H1 (cell line): ENCODE results near the gene ZFYVE27. TPM values are rescaled to one million over a fixed set of nuclear protein-coding genes. Genes with fewer than 3 reads are reported as not detected.

Experiments used
- FOSL1 ChIP-seq: IDR thresholded peaks from 2 replicates; pipeline ENCODE4 v1.6.1; 2011; ENCODE audit warnings: mild to moderate bottlenecking, low read depth, low read length, moderate library complexity; ENCODE audit not compliant: insufficient read depth
- KDM5A ChIP-seq: fragments of 200-600 bp; IDR thresholded peaks from 2 replicates; pipeline ENCODE4 v1.7.1; 2012; ENCODE audit warnings: mild to moderate bottlenecking, low read length, inconsistent platforms, mixed read lengths
- PHF8 ChIP-seq: fragments of 200-600 bp; sonication (generic); conservative IDR thresholded peaks from 2 replicates; pipeline ENCODE4 v1.7.1; 2012; ENCODE audit warnings: low read depth, mild to moderate bottlenecking, inconsistent platforms, low read length, moderate library complexity
- POU5F1 ChIP-seq: IDR thresholded peaks from 2 replicates; pipeline ENCODE4 v1.6.1; 2011; ENCODE audit warnings: low read depth, mild to moderate bottlenecking, low read length, moderate library complexity
- RAD21 ChIP-seq, 2 experiments: IDR thresholded peaks in 1 of 2; conservative IDR thresholded peaks in 1 of 2; 2 replicates each; pipeline ENCODE4 v1.6.1; 2011; ENCODE audit warnings: low read depth in 2 of 2, low read length in 2 of 2, improper control_type of control experiment in 1 of 2, inconsistent platforms in 1 of 2, mild to moderate bottlenecking in 1 of 2, moderate library complexity in 1 of 2
- SAP30 ChIP-seq: fragments of 300-600 bp; sonication (generic); IDR thresholded peaks from 2 replicates; pipeline ENCODE4 v1.7.1; 2012; ENCODE audit warnings: low read length, moderate library complexity, mild to moderate bottlenecking, inconsistent platforms; ENCODE audit not compliant: insufficient read depth, insufficient replicate concordance
- YY1 ChIP-seq: IDR thresholded peaks from 2 replicates; pipeline ENCODE4 v1.6.1; 2011; ENCODE audit warnings: low read depth, mild to moderate bottlenecking, low read length
- polyA plus RNA-seq, 7 experiments: library from polyadenylated mRNA; depleted of rRNA in 3 of 7; stranded (reverse) in 5 of 7; unstranded in 2 of 7; fragments of >200 nt in 5 of 7; fragments of 200-250 nt in 2 of 7; gene quantifications; 1 replicate in 5 of 7; 2 replicates in 1 of 7; 4 replicates in 1 of 7; pipeline versions ENCODE4 v1.2.1 to v1.2.3, GENCODE V29; 2011 to 2013; ENCODE audit warnings: missing spikeins in 2 of 7, mixed read lengths in 2 of 7
- total RNA-seq: library from RNA; stranded (reverse); fragmentation: NEBNext Ultra II Directional; extraction: Animal tissue kit (Norgen Biotek cat#: 25700); gene quantifications from 2 replicates; pipeline ENCODE4 v1.2.1, GENCODE V29; 2021
- TF ChIP-seq, protein P1 (sequence below): IDR thresholded peaks from 2 replicates; pipeline ENCODE4 v1.6.1; 2012; ENCODE audit warnings: low read length, inconsistent platforms

The ZFYVE27 gene
- total and polyA plus RNA-seq, 2 of the 8 experiments (the other 6 are each of a cell fraction or from before 2014, with no cell fraction given) = 16.6 to 19.8 TPM

DNA sequence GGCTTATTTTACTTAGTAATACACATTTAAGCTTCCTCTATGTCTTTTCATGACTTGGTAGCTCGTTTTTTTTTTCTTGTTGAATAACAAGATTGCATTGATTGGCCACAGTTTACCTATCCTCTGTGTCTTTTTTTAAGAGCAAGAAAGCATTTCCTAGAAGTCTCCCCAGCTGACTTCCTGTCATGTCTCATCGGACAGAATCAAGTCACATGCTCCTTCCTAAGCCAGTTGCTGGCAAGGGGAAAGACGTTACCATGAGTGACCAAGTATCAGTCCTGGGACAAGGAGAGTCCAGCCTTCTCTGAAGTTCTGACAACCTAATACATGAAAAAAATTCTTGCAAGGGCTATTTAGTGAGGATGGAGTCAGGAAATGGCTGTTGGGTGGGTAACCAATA is 59.7 kb downstream of the ZFYVE27 start (continued):
- TF ChIP-seq, protein P1, sequence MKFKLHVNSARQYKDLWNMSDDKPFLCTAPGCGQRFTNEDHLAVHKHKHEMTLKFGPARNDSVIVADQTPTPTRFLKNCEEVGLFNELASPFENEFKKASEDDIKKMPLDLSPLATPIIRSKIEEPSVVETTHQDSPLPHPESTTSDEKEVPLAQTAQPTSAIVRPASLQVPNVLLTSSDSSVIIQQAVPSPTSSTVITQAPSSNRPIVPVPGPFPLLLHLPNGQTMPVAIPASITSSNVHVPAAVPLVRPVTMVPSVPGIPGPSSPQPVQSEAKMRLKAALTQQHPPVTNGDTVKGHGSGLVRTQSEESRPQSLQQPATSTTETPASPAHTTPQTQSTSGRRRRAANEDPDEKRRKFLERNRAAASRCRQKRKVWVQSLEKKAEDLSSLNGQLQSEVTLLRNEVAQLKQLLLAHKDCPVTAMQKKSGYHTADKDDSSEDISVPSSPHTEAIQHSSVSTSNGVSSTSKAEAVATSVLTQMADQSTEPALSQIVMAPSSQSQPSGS = no peak
- TF ChIP-seq SAP30 = no peak
- TF ChIP-seq YY1 = no peak
- TF ChIP-seq PHF8 = no peak
- TF ChIP-seq POU5F1 = no peak
- no peak for TF ChIP-seq KDM5A
- no peak for TF ChIP-seq RAD21 (IDR thresholded peaks at IDR 0.05 in 1 of 2, conservative IDR thresholded peaks at IDR 0.05 in 1 of 2; ENCODE audit: low read depth in 2 of 2, low read length in 2 of 2)
- no peak for TF ChIP-seq FOSL1
